Fibroblast of villous mesenchyme (primary cell): ENCODE results near the gene MEGF8. TPM values are rescaled to one million over a fixed set of nuclear protein-coding genes. Genes with fewer than 3 reads are reported as not detected.

Experiments used
- DNase-seq: peaks from one replicate; pipeline ENCODE4 v3.0.0-alpha.2; 2010; ENCODE audit warnings: low read depth
- H3K4me3 ChIP-seq: 2 replicates; pipeline ENCODE4 v1.5.1; 2011; ENCODE audit warnings: low read depth, mild to moderate bottlenecking, low read length
- CTCF ChIP-seq: IDR thresholded peaks from 2 replicates; pipeline ENCODE4 v1.5.1; 2012; ENCODE audit warnings: low read depth, mild to moderate bottlenecking, low read length; ENCODE audit not compliant: insufficient read depth
- total RNA-seq: library from RNA; depleted of rRNA; stranded (reverse); fragments of >200 nt; gene quantifications from 2 replicates; pipeline ENCODE4 v1.2.3, GENCODE V29; 2012

Gene MEGF8
- total RNA-seq, 1 donor, result 21.2 TPM

GRCh38 chr19:42403586-42403985, 78.2 kb downstream of the MEGF8 start:
- no peak overlapping the region for H3K4me3 ChIP-seq
- DNase-seq, result no peak
- no peak for TF ChIP-seq CTCF

GRCh38 chr19:42406111-42406510, 80.7 kb downstream of the MEGF8 start:
- no peak for DNase-seq
- TF ChIP-seq CTCF, result no peak

GRCh38 chr19:42407085-42407815, 81.8 kb downstream of the MEGF8 start:
- no peak for TF ChIP-seq CTCF
- no peak overlapping the region for H3K4me3 ChIP-seq
- no peak for DNase-seq

More at GRCh38 chr19:42406111-42406510, 80.7 kb downstream of the MEGF8 start:
- no peak overlapping the region for H3K4me3 ChIP-seq

- no peak for DNase-seq
- TF ChIP-seq CTCF, result no peak
These were observed 82.4 kb downstream of the MEGF8 start for GRCh38 chr19:42407816-42408175.

GRCh38 chr19:42409477-42409876, 84.0 kb downstream of the MEGF8 start:
- no peak overlapping the region for H3K4me3 ChIP-seq
- no peak for DNase-seq
- TF ChIP-seq CTCF, result no peak

More at GRCh38 chr19:42407816-42408175, 82.4 kb downstream of the MEGF8 start:
- H3K4me3 ChIP-seq, result no peak overlapping the region

GRCh38 chr19:42410371-42410770, 84.9 kb downstream of the MEGF8 start:
- no peak overlapping the region for H3K4me3 ChIP-seq
- TF ChIP-seq CTCF, result no peak
- no peak for DNase-seq
